Pancreas (tissue), 10 donors: ENCODE data around the gene TH. TPM values are rescaled to one million over a fixed set of nuclear protein-coding genes. Genes with fewer than 3 reads are reported as not detected.
"Not testable (repeated sequence)": the region's sequence is repeated elsewhere in the genome, so short reads cannot be mapped to it uniquely, and the experiment has no call there.

Experiments used
- ATAC-seq, 4 donors: fragments of 200-7000 bp; cut with Tn5 transposase; one replicate each; pipeline versions ENCODE4 v1.8.0 to v1.9.1; 2020; ENCODE audit warnings: mild to moderate bottlenecking in 4 of 4, moderate library complexity in 4 of 4
- DNase-seq, 6 donors: peaks; one replicate each; pipeline ENCODE4 v3.0.0-alpha.2; 2020
- FAIRE-seq: peaks from 2 replicates; lab custom pipeline; 2012; peaks lifted over from hg19 to GRCh38; lab: Jason Lieb, UNC
- H3K27ac ChIP-seq, 4 donors: fragments of 200-600 bp; sonication (generic); 1 replicate in 3 of 4; 2 replicates in 1 of 4; pipeline versions ENCODE4 v1.5.0 to v1.8.0; 2020
- H3K27me3 ChIP-seq, 4 donors: fragments of 200-600 bp; one replicate each; pipeline ENCODE4 v1.8.0; 2021
- H3K36me3 ChIP-seq, 3 donors: fragments of 200-600 bp; sonication (generic) in 1 of 3; one replicate each; pipeline versions ENCODE4 v1.5.0 to v1.8.0; 2020 to 2021
- H3K4me1 ChIP-seq, 3 donors: fragments of 200-600 bp; one replicate each; pipeline ENCODE4 v1.8.0; 2021
- H3K4me3 ChIP-seq, 4 donors: fragments of 200-600 bp; sonication (generic) in 2 of 4; one replicate each; pipeline versions ENCODE4 v1.5.0 to v1.8.0; 2020 to 2021
- H3K9me3 ChIP-seq, 4 donors: fragments of 200-600 bp; one replicate each; pipeline ENCODE4 v1.8.0; 2021
- CTCF ChIP-seq, 4 donors: fragments of 200-600 bp; sonication (generic) in 3 of 4; IDR thresholded peaks; one replicate each; pipeline versions ENCODE4 v1.5.0 to v1.8.0; 2021; ENCODE audit warnings: antibody characterized with exemption in 4 of 4
- whole genome bisulfite sequencing, 2 donors: extraction: QIAGEN DNeasy Blood & Tissue Kit; methylation state at CpG; one replicate each; pipeline ENCODE4 v1.1.7; 2013; 5-methylcytosine and 5-hydroxymethylcytosine counted together
- intact Hi-C, 3 donors: fragments of 100-400 bp; cut with DNase I; formaldehyde crosslinking; loops; one replicate each; pipeline versions ENCODE4 v1.11.1 to v1.14.2; 2022
- polyA plus RNA-seq, 2 donors: library from polyadenylated mRNA; stranded (reverse); fragments of 200-250 nt; gene quantifications; one replicate each; pipeline ENCODE4 v1.2.3, GENCODE V29; 2013
- total RNA-seq, 6 donors: library from RNA; stranded (reverse); fragmentation: NEBNext Ultra II Directional in 4 of 6; extraction: Animal tissue kit (Norgen Biotek cat#: 25700) in 4 of 6; gene quantifications; one replicate each; pipeline versions ENCODE4 v1.2.1 to v1.2.4, GENCODE V29; 2021 to 2023
- donor health status: healthy with polysubstance abuse.
- donor health status: DM: no; HTN: no; CAD: no; lungs with moderate emphysema.
- donor health status: DM: no; HTN: no; CAD: no.
- donor health status: control.
- donor health status: control.
- donor health status: Bipolar disorder and iron deficiency.
- donor health status: DM: yes; HTN: yes; CAD: no.
- donor health status: DM: no; HTN: no; CAD: no.
- donor health status: DM: no; HTN: no; CAD: no.
- donor health status: DM: yes; HTN: yes; CAD: no.

The TH gene
- total and polyA plus RNA-seq, 8 donors, result 0.19 to 2.5 (median 0.38) TPM; not detected in 2

- peak; percentile 62 to 81 (median 72) for TF ChIP-seq CTCF (IDR thresholded peaks at IDR 0.05)
- H3K4me1 ChIP-seq, result peaks cover 0 to 7% (median 5%) of the 10 kb centered on the region in 3 donors
- no peaks in the 10 kb centered on the region for H3K36me3 ChIP-seq
- H3K9me3 ChIP-seq, result no peaks in the 10 kb centered on the region
- H3K27me3 ChIP-seq, result no peaks in the 10 kb centered on the region
- H3K27ac ChIP-seq, result no peak overlapping the region
- no peak overlapping the region for H3K4me3 ChIP-seq
- FAIRE-seq (no peak), DNase-seq (peak; percentile 59 to 93 (median 82)), ATAC-seq (peak; percentile 67 to 91 (median 88))
- intact Hi-C loops, result loop anchor here (2.0 to 10.0 kb wide), 4 partner anchors 100 to 225 kb away; partner anchors contain the start of gene C11orf21 (in 1 of the 3)
- WGBS, 2 donors, result 27% methylated on average over 19 to 23 of the region's 23 CpGs
These were observed 25.6 kb upstream of the TH start for GRCh38 chr11:2196970-2197770.

- Histone ChIP-seq H3K27me3 (no peaks in the 10 kb centered on the region), H3K4me3 (no peak overlapping the region), H3K4me1 (peaks cover 0 to 7% (median 5%) of the 10 kb centered on the region in 3 donors), H3K27ac (no peak overlapping the region), H3K9me3 (no peaks in the 10 kb centered on the region), H3K36me3 (no peaks in the 10 kb centered on the region)
- no peak for ATAC-seq
- DNase-seq, result peak in 1 of 6 donors; percentile 75
- intact Hi-C loops, result loop anchor here (2.0 to 10.0 kb wide), 4 partner anchors 102 to 227 kb away; partner anchors contain the start of gene C11orf21 (in 1 of the 3)
- FAIRE-seq, result no peak
- 72 to 80% methylated on average over 7 of the region's 7 CpGs for WGBS, 2 donors
- no peak for TF ChIP-seq CTCF (IDR thresholded peaks at IDR 0.05)
These were observed 24.1 kb upstream of the TH start for GRCh38 chr11:2195756-2196088.

GRCh38 chr11:2194877-2195755 is 23.5 kb upstream of the TH start:
- intact Hi-C loops, result loop anchor here in 2 of 3 donors (5.0 to 10.0 kb wide), 3 partner anchors 102 to 227 kb away; no protein-coding TSS in a partner anchor

GRCh38 chr11:2193888-2194595 is 22.4 kb upstream of the TH start:
- not testable (repeated sequence) for H3K36me3 ChIP-seq, H3K4me1 ChIP-seq, FAIRE-seq, H3K4me3 ChIP-seq, H3K9me3 ChIP-seq, H3K27me3 ChIP-seq
- peak in 2 of 6 donors; percentile 39 to 73 for DNase-seq
- peak; percentile 13 to 52 (median 42) for ATAC-seq
- peak overlapping the region in 1 of 4 donors; percentile 26 for H3K27ac ChIP-seq
- WGBS, 2 donors, result 53% methylated on average over 16 to 18 of the region's 20 CpGs
- intact Hi-C loops, result loop anchor here in 1 of 3 donors (10.0 kb wide), 1 partner anchor 221 kb away; no protein-coding TSS in a partner anchor

More at GRCh38 chr11:2194877-2195755, 23.5 kb upstream of the TH start:
- Histone ChIP-seq H3K27me3 (no peaks in the 10 kb centered on the region), H3K27ac (no peak overlapping the region), H3K9me3 (no peaks in the 10 kb centered on the region), H3K4me1 (peaks cover 0 to 7% (median 5%) of the 10 kb centered on the region in 3 donors), H3K36me3 (no peaks in the 10 kb centered on the region), H3K4me3 (no peak overlapping the region)
- WGBS, 2 donors, result 48 to 58% methylated on average over 23 to 24 of the region's 24 CpGs
- TF ChIP-seq CTCF (IDR thresholded peaks at IDR 0.05), result peak; percentile 71 to 86 (median 85)
- DNase-seq (peak in 3 of 6 donors; percentile 44 to 79 (median 74)), FAIRE-seq (no peak), ATAC-seq (peak in 3 of 4 donors; percentile 43 to 51 (median 48))
